ENCODE data around the gene MTHFSD.

MTHFSD gene

DNA sequence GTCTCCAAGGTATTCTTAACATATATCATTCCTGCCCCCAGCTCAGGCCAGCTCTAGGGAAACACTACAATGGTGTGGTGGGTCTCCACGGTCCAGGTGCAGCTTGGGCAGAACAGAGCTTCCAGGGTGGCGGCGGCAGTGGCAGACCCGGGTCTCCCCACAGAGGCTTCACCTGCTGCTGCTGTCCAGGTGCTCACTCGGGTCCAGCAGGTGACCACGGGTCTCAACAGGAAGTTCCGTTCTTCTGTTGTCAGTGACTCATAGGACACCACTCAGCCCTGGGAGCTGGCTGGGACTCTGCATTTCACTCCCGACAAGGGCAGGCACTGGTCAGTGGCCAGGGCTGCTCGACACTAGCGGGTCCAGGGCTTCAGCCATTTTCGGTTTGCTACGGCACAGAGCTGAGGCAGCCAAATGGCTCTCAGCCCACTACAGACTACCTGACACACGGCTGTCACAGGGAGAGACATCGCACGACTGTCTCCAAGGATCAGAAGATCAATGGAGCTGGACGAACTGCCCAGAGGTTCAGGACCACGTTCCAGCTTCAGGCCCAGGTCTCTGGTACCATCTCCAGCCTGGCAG, 16.7 kb downstream of the MTHFSD start:
- TF ChIP-seq FOXM1 (IDR thresholded peaks at IDR 0.05; ENCODE audit: borderline replicate concordance, low read depth) (no peak), YY1 (IDR thresholded peaks at IDR 0.05; ENCODE audit: low read depth) (no peak), TCF12 (IDR thresholded peaks at IDR 0.05; ENCODE audit: low read depth) (no peak), CREB1 (IDR thresholded peaks at IDR 0.05; ENCODE audit: low read depth) (no peak), TEAD4 (IDR thresholded peaks at IDR 0.05) (no peak), ZBTB7A (IDR thresholded peaks at IDR 0.05; ENCODE audit: low read depth) (no peak), REST (IDR thresholded peaks at IDR 0.05; ENCODE audit: low read depth) (no peak), EP300 (IDR thresholded peaks at IDR 0.05; ENCODE audit: borderline replicate concordance) (no peak), CEBPB (IDR thresholded peaks at IDR 0.05) (no peak), MAX (IDR thresholded peaks at IDR 0.05) (no peak), EGR1 (IDR thresholded peaks at IDR 0.05) (no peak)
- TF ChIP-seq, protein P1, sequence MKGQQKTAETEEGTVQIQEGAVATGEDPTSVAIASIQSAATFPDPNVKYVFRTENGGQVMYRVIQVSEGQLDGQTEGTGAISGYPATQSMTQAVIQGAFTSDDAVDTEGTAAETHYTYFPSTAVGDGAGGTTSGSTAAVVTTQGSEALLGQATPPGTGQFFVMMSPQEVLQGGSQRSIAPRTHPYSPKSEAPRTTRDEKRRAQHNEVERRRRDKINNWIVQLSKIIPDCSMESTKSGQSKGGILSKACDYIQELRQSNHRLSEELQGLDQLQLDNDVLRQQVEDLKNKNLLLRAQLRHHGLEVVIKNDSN (IDR thresholded peaks at IDR 0.05) = no peak

- TF ChIP-seq CEBPB (IDR thresholded peaks at IDR 0.05) (no peak), NFIC (IDR thresholded peaks at IDR 0.05) (no peak), CREB1 (IDR thresholded peaks at IDR 0.05; ENCODE audit: low read depth) (no peak), RAD21 (IDR thresholded peaks at IDR 0.05; ENCODE audit: low read depth) (no peak), FOXM1 (IDR thresholded peaks at IDR 0.05; ENCODE audit: borderline replicate concordance, low read depth) (no peak), TEAD4 (IDR thresholded peaks at IDR 0.05) (no peak), YY1 (IDR thresholded peaks at IDR 0.05; ENCODE audit: low read depth) (no peak), TCF12 (IDR thresholded peaks at IDR 0.05; ENCODE audit: low read depth) (no peak), REST (IDR thresholded peaks at IDR 0.05; ENCODE audit: low read depth) (no peak), EGR1 (IDR thresholded peaks at IDR 0.05) (no peak), ZBTB7A (IDR thresholded peaks at IDR 0.05; ENCODE audit: low read depth) (no peak)
Measured at GRCh38 chr16:86537486-86537885, 17.5 kb downstream of the MTHFSD start.

DNA sequence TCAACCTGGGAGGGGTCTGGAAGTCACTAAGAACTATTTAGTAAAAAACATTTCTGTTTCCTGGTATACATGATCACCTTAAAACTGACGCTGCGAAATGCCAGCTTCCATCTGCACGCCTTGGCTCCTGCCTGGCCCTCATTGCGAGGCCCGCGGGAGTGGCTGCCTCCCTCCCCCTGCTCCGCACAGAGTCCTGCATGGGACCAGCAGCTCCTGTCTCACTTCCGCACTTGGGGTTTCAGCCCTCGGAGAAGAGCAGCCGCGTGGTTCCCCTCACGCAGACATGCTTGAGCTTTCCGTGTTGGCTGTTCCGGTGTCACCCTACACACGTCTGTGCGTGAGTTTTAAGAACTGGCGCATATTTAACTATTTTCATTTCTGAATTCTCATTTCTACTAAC, 18.4 kb downstream of the MTHFSD start:
- TF ChIP-seq, protein P1 (IDR thresholded peaks at IDR 0.05) = no peak
- no peak for TF ChIP-seq CREB1 (IDR thresholded peaks at IDR 0.05; ENCODE audit: low read depth)
- TF ChIP-seq FOXM1 (IDR thresholded peaks at IDR 0.05; ENCODE audit: borderline replicate concordance, low read depth) = no peak
- no peak for TF ChIP-seq YY1 (IDR thresholded peaks at IDR 0.05; ENCODE audit: low read depth)
- TF ChIP-seq TCF12 (IDR thresholded peaks at IDR 0.05; ENCODE audit: low read depth) = no peak

- TF ChIP-seq MAX (IDR thresholded peaks at IDR 0.05) = no peak
- TF ChIP-seq RAD21 (IDR thresholded peaks at IDR 0.05; ENCODE audit: low read depth) = no peak
- no peak for TF ChIP-seq NFIC (IDR thresholded peaks at IDR 0.05)
- no peak for TF ChIP-seq ZBTB7A (IDR thresholded peaks at IDR 0.05; ENCODE audit: low read depth)
- TF ChIP-seq EP300 (IDR thresholded peaks at IDR 0.05; ENCODE audit: borderline replicate concordance) = no peak
- no peak for TF ChIP-seq CEBPB (IDR thresholded peaks at IDR 0.05)
- TF ChIP-seq REST (IDR thresholded peaks at IDR 0.05; ENCODE audit: low read depth) = no peak
- TF ChIP-seq CREB1 (IDR thresholded peaks at IDR 0.05; ENCODE audit: low read depth) = no peak
- no peak for TF ChIP-seq EGR1 (IDR thresholded peaks at IDR 0.05)
- no peak for TF ChIP-seq FOXM1 (IDR thresholded peaks at IDR 0.05; ENCODE audit: borderline replicate concordance, low read depth)
- no peak for TF ChIP-seq YY1 (IDR thresholded peaks at IDR 0.05; ENCODE audit: low read depth)
- TF ChIP-seq, protein P1 (IDR thresholded peaks at IDR 0.05) = no peak
- TF ChIP-seq TEAD4 (IDR thresholded peaks at IDR 0.05) = no peak
- no peak for TF ChIP-seq TAF1 (IDR thresholded peaks at IDR 0.05; ENCODE audit: low read depth)
- no peak for TF ChIP-seq TCF12 (IDR thresholded peaks at IDR 0.05; ENCODE audit: low read depth)
Measured at GRCh38 chr16:86534779-86535615, 20.0 kb downstream of the MTHFSD start.

All from Ishikawa (cell line).